Small intestine (tissue), 7 donors: ENCODE data around the gene DHX15. TPM values are rescaled to one million over a fixed set of nuclear protein-coding genes. Genes with fewer than 3 reads are reported as not detected.
A peak's percentile ranks its signal among the peaks of the same experiment; 100 is the strongest.

Source experiments
- DNase-seq, 2 donors: peaks; one replicate each; pipeline versions ENCODE4 v3.0.0 to v3.0.0-alpha.2; 2013
- FAIRE-seq: peaks from 2 replicates; lab custom pipeline; 2012; peaks lifted over from hg19 to GRCh38; lab: Jason Lieb, UNC
- H3K27ac ChIP-seq, 3 donors: one replicate each; pipeline ENCODE4 v1.5.1; 2013; ENCODE audit warnings: low read length in 2 of 3, mild to moderate bottlenecking in 2 of 3, control low read depth in 1 of 3, inconsistent platforms in 1 of 3, low read depth in 1 of 3, moderate library complexity in 1 of 3
- H3K27me3 ChIP-seq, 3 donors: one replicate each; pipeline ENCODE4 v1.6.1; 2013; ENCODE audit warnings: low read length in 3 of 3, inconsistent platforms in 1 of 3; ENCODE audit not compliant: control insufficient read depth in 3 of 3, insufficient read depth in 3 of 3
- H3K36me3 ChIP-seq, 3 donors: one replicate each; pipeline ENCODE4 v1.6.1; 2013; ENCODE audit warnings: low read length in 3 of 3, inconsistent platforms in 1 of 3, low read depth in 1 of 3, mild to moderate bottlenecking in 1 of 3, moderate library complexity in 1 of 3; ENCODE audit not compliant: control insufficient read depth in 3 of 3, insufficient read depth in 2 of 3
- H3K4me1 ChIP-seq, 3 donors: one replicate each; pipeline ENCODE4 v1.6.1; 2013; ENCODE audit warnings: low read length in 2 of 3, inconsistent platforms in 1 of 3, low read depth in 1 of 3, mild to moderate bottlenecking in 1 of 3, moderate library complexity in 1 of 3; ENCODE audit not compliant: control insufficient read depth in 3 of 3, insufficient read depth in 2 of 3
- H3K4me3 ChIP-seq, 3 donors: one replicate each; pipeline ENCODE4 v1.5.1; 2013; ENCODE audit warnings: low read length in 3 of 3, control low read depth in 1 of 3, inconsistent platforms in 1 of 3, low read depth in 1 of 3, mild to moderate bottlenecking in 1 of 3, moderate library complexity in 1 of 3
- H3K9me3 ChIP-seq, 2 donors: one replicate each; pipeline ENCODE4 v1.6.1; 2013; ENCODE audit warnings: low read depth in 1 of 2, low read length in 1 of 2; ENCODE audit not compliant: control insufficient read depth in 2 of 2, insufficient read depth in 1 of 2
- WGBS, 3 donors: extraction: QIAGEN DNeasy Blood & Tissue Kit; methylation state at CpG; one replicate each; pipeline ENCODE4 v1.1.7; 2013; 5-methylcytosine and 5-hydroxymethylcytosine counted together
- polyA plus RNA-seq, 4 donors: library from polyadenylated mRNA; stranded (reverse) in 3 of 4; unstranded in 1 of 4; fragments of 200-250 nt in 3 of 4; fragments of 120-200 nt in 1 of 4; gene quantifications; one replicate each; pipeline versions ENCODE4 v1.2.1 to v1.2.3, GENCODE V29; 2013
- donor health status: healthy with polysubstance abuse.
- donor health status: control.
- donor health status: control.
- donor health status: Bipolar disorder and iron deficiency.
- donor health status: healthy.

The DHX15 gene
- polyA plus RNA-seq, 4 donors = 47.6 to 129 (median 54.2) TPM

- DNase-seq = no peak
- Histone ChIP-seq H3K27me3 (no peaks in the 10 kb centered on the region), H3K4me3 (no peak overlapping the region), H3K27ac (no peak overlapping the region), H3K9me3 (no peaks in the 10 kb centered on the region), H3K36me3 (peaks cover 6 to 32% (median 13%) of the 10 kb centered on the region in 3 donors), H3K4me1 (peaks cover 4 to 23% (median 15%) of the 10 kb centered on the region in 3 donors)
- no peak for FAIRE-seq
- WGBS, 3 donors = 92 to 94% (median 94%) methylated on average over 17 of the region's 17 CpGs
Observed at GRCh38 chr4:24576276-24576675, 8.1 kb downstream of the DHX15 start.

DNA sequence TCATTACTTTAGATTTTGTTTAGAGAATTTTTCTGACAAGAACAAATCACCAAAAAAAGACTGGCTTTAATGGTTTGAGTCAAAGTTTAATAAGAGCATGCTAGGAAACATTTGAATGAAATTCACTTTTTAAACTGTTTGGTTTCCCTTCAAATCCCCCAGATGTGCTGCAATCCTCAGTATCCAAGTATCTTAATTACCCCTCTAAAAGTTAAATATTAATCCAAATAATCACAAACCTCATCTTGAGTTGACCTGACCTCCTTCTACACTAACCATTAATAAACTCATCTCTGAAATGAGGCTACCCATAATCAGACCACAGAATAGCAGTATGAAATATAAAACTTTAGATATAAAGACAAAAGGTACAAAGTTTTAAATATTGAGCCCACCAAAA, 10.1 kb downstream of the DHX15 start:
- FAIRE-seq (no peak), DNase-seq (peak; percentile 45 to 57)
- H3K4me1 ChIP-seq = peaks cover 6 to 20% (median 15%) of the 10 kb centered on the region in 3 donors
- H3K27ac ChIP-seq = no peak overlapping the region
- H3K9me3 ChIP-seq = no peaks in the 10 kb centered on the region
- H3K27me3 ChIP-seq = no peaks in the 10 kb centered on the region
- no peak overlapping the region for H3K4me3 ChIP-seq
- peaks cover 7 to 26% (median 13%) of the 10 kb centered on the region in 3 donors for H3K36me3 ChIP-seq

DNA sequence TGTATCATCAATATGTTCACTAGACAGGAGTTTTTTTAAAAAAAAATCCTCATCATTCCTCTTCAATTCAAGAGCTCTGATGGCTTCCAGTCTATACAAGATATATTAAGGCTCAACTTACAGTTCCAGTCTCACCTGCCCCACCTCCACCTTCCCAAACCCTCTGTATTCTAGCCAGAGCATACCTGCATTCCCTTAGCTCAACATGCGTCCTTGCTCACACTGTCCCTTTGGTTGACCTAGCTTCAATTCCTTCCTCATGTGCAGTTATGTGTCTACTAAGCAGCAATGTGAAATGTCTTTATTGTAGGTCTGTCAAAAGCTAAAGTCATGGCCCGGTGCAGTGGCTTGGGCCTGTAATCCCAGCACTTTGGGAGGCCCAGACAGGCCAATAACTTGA, 10.8 kb downstream of the DHX15 start:
- peaks cover 7 to 27% (median 13%) of the 10 kb centered on the region in 3 donors for H3K36me3 ChIP-seq
- H3K27ac ChIP-seq = no peak overlapping the region
- H3K4me3 ChIP-seq = no peak overlapping the region
- DNase-seq (no peak), FAIRE-seq (no peak)
- 40 to 44% (median 43%) methylated on average over 2 of the region's 2 CpGs for WGBS, 3 donors
- no peaks in the 10 kb centered on the region for H3K9me3 ChIP-seq
- no peaks in the 10 kb centered on the region for H3K27me3 ChIP-seq
- peaks cover 5 to 16% (median 15%) of the 10 kb centered on the region in 3 donors for H3K4me1 ChIP-seq

DNA sequence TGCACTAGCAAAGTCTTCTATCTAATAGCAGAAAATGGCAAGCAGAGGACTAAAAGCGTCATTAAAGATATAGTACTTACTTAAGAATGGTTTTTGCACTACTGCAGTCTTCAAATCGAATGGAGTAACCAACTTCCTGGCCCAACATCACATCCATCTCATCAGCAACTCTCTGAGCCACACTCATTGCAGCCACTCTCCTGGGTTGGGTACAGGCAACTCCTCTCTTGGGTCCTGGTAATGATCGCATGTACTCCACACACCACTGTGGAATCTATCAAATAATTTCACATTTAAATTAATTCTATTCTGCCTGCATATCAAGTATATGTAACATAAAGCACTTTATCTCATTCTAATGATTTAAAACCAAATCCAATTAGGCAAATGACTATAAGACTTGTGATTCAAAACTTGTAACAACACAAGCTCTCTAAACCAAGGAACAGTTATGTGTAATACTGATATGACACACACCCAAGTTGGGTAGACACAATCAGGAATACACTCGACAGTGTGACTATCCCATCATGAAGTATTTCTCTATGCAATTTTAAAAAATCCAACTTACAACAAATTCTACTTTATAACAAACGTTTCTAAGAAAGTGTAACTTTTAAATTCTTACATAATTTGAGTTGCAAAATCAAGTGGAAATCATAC, 13.6 kb downstream of the DHX15 start:
- Histone ChIP-seq H3K9me3 (no peaks in the 10 kb centered on the region), H3K27ac (no peak overlapping the region), H3K4me1 (peaks cover 8 to 21% (median 9%) of the 10 kb centered on the region in 3 donors), H3K36me3 (peaks cover 7 to 34% (median 9%) of the 10 kb centered on the region in 3 donors), H3K27me3 (no peaks in the 10 kb centered on the region), H3K4me3 (no peak overlapping the region)
- 71 to 76% (median 71%) methylated on average over 5 of the region's 5 CpGs for WGBS, 3 donors
- FAIRE-seq (no peak), DNase-seq (no peak)

DNA sequence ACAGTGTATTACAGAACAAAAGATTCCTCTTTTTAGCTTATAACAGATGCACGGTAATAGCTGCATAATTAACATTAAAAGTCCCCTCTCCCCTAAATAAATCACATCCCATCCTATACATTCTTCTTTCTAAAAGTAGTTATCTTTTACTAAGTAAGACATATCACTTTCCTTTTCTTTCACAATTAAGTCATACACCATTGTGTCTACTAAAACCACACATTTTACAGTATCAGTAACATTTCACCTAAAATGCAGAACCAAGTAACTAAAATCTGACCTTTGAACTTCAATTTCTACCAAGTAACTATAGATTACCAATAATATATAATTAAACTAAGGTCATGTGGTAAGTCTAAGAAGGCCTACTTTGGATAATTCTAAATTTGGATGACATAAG, 14.2 kb downstream of the DHX15 start:
- 48 to 70% (median 50%) methylated on average over 1 of the region's 1 CpG for WGBS, 3 donors

GRCh38 chr4:24569662-24570061, 14.7 kb downstream of the DHX15 start:
- Histone ChIP-seq H3K27ac (no peak overlapping the region), H3K4me1 (peaks cover 8 to 25% (median 9%) of the 10 kb centered on the region in 3 donors), H3K27me3 (no peaks in the 10 kb centered on the region), H3K36me3 (peaks cover 5 to 31% (median 5%) of the 10 kb centered on the region in 3 donors), H3K9me3 (no peaks in the 10 kb centered on the region), H3K4me3 (no peak overlapping the region)
- DNase-seq (no peak), FAIRE-seq (no peak)
- WGBS, 3 donors = 48 to 68% (median 64%) methylated on average over 2 of the region's 2 CpGs

More for the DNA sequence above, 14.2 kb downstream of the DHX15 start:
- peaks cover 5 to 34% (median 7%) of the 10 kb centered on the region in 3 donors for H3K36me3 ChIP-seq
- H3K27ac ChIP-seq = no peak overlapping the region
- no peaks in the 10 kb centered on the region for H3K9me3 ChIP-seq
- FAIRE-seq (no peak), DNase-seq (no peak)
- H3K4me3 ChIP-seq = no peak overlapping the region
- H3K27me3 ChIP-seq = no peaks in the 10 kb centered on the region
- H3K4me1 ChIP-seq = peaks cover 8 to 25% (median 9%) of the 10 kb centered on the region in 3 donors

- FAIRE-seq = no peak
Observed at GRCh38 chr4:24568425-24568824, 15.9 kb downstream of the DHX15 start.

GRCh38 chr4:24565054-24565453, 19.3 kb downstream of the DHX15 start:
- H3K4me1 ChIP-seq = peaks cover 4 to 10% (median 5%) of the 10 kb centered on the region in 3 donors
- FAIRE-seq (no peak), DNase-seq (no peak)
- H3K27ac ChIP-seq = no peak overlapping the region
- no peaks in the 10 kb centered on the region for H3K27me3 ChIP-seq
- H3K4me3 ChIP-seq = no peak overlapping the region
- no peaks in the 10 kb centered on the region for H3K9me3 ChIP-seq
- H3K36me3 ChIP-seq = peaks cover 0 to 26% (median 5%) of the 10 kb centered on the region in 3 donors

More at GRCh38 chr4:24568425-24568824, 15.9 kb downstream of the DHX15 start:
- H3K4me3 ChIP-seq = no peak overlapping the region
- H3K27ac ChIP-seq = no peak overlapping the region
- H3K27me3 ChIP-seq = no peaks in the 10 kb centered on the region
- peaks cover 6 to 16% (median 11%) of the 10 kb centered on the region in 3 donors for H3K4me1 ChIP-seq
- H3K9me3 ChIP-seq = no peaks in the 10 kb centered on the region
- H3K36me3 ChIP-seq = peaks cover 5 to 31% (median 5%) of the 10 kb centered on the region in 3 donors
- DNase-seq = no peak
